ENCODE data around the gene EFNA5. TPM values are rescaled to one million over a fixed set of nuclear protein-coding genes. Genes with fewer than 3 reads are reported as not detected.

Gene EFNA5
- total and polyA plus RNA-seq, 2 experiments from 2014 or later: 7.5 to 10.1 TPM

- Histone ChIP-seq H3K4me1 (ENCODE audit: insufficient read depth) (peaks cover 39% of the 10 kb centered on the region), H3K79me2 (replicated peaks; ENCODE audit: insufficient read depth) (no peaks in the 10 kb centered on the region), H3K27me3 (ENCODE audit: insufficient read depth) (no peaks in the 10 kb centered on the region), H3K9me2 (ENCODE audit: insufficient read depth) (no peaks in the 10 kb centered on the region), H3K4me3 (no peak overlapping the region), H3K27ac (ENCODE audit: low read depth) (no peak overlapping the region), H3K36me3 (ENCODE audit: insufficient read depth) (no peaks in the 10 kb centered on the region), H3K4me2 (no peak overlapping the region), H2AFZ (no peak overlapping the region), H3F3A (replicated peaks; ENCODE audit: low read depth) (no peaks in the 10 kb centered on the region), H4K20me1 (replicated peaks; ENCODE audit: insufficient read depth) (no peaks in the 10 kb centered on the region; the same call in 1 of the 2 replicates)
- Mint-ChIP-seq H3K36me3 (ENCODE audit: low read depth) (no peaks in the 10 kb centered on the region), H3K4me3 (no peak overlapping the region), H3K9me3 (no peaks in the 10 kb centered on the region), H3K4me1 (peaks cover 48% of the 10 kb centered on the region), H3K27ac (no peak overlapping the region), H3K27me3 (ENCODE audit: insufficient read depth, low read depth, poor library complexity) (peaks cover 2% of the 10 kb centered on the region)
- DNase-seq (ENCODE audit: low spot score) (no peak), ATAC-seq (no peak)
- no peak for TF ChIP-seq JUNB (IDR thresholded peaks at IDR 0.05; ENCODE audit: unreplicated experiment)
- TF ChIP-seq ETS1 (IDR thresholded peaks at IDR 0.05): no peak
- TF ChIP-seq ZNF331 (CRISPR knock-in tag; IDR thresholded peaks at IDR 0.05; ENCODE audit: low read depth): no peak
- no peak for TF ChIP-seq ZNF462 (CRISPR knock-in tag; IDR thresholded peaks at IDR 0.05)
- TF ChIP-seq EZH2phosphoT487 (IDR thresholded peaks at IDR 0.05; ENCODE audit: unreplicated experiment): no peak
- no peak for TF ChIP-seq NANOG (IDR thresholded peaks at IDR 0.05; ENCODE audit: borderline replicate concordance)
- TF ChIP-seq EZH2 (IDR thresholded peaks at IDR 0.05; ENCODE audit: low read depth, unreplicated experiment): no peak
- TF ChIP-seq CTCF (conservative IDR thresholded peaks at IDR 0.05; ENCODE audit: low read depth in 2 of 2): no peak
- TF ChIP-seq REST (IDR thresholded peaks at IDR 0.05; ENCODE audit: unreplicated experiment): no peak
- no peak for TF ChIP-seq ZNF114 (CRISPR knock-in tag; IDR thresholded peaks at IDR 0.05)
These were observed 287.3 kb downstream of the EFNA5 start for GRCh38 chr5:107383414-107383813.
